Kidney epithelial cell (primary cell): Measurements from ENCODE around the gene MITF. TPM values are rescaled to one million over a fixed set of nuclear protein-coding genes. Genes with fewer than 3 reads are reported as not detected.

Experiments used
- DNase-seq: peaks from one replicate; pipeline ENCODE4 v3.0.0-alpha.2; 2010; ENCODE audit warnings: low read depth
- H3K27me3 ChIP-seq: 2 replicates; pipeline ENCODE4 v1.6.0; 2011; ENCODE audit warnings: low read length; ENCODE audit not compliant: control insufficient read depth, insufficient read depth
- H3K36me3 ChIP-seq: 2 replicates; pipeline ENCODE4 v1.5.1; 2011; ENCODE audit warnings: low read length; ENCODE audit not compliant: control insufficient read depth, insufficient read depth
- H3K4me3 ChIP-seq: 2 replicates; pipeline ENCODE4 v1.5.1; 2011; ENCODE audit warnings: low read depth, mild to moderate bottlenecking, control low read depth, low read length
- total RNA-seq: library from RNA; depleted of rRNA; stranded (reverse); fragments of >200 nt; gene quantifications from 2 replicates; pipeline ENCODE4 v1.2.3, GENCODE V29; 2015
- TF ChIP-seq, protein P1 (sequence below): IDR thresholded peaks from 2 replicates; pipeline ENCODE4 v1.5.1; 2011; ENCODE audit warnings: mild to moderate bottlenecking, moderate library complexity, low read length, control low read depth, inconsistent platforms; ENCODE audit not compliant: insufficient read depth, poor library complexity, severe bottlenecking

The MITF gene
- total RNA-seq, 1 donor from 2014 or later, result 5.8 TPM

- no peaks in the 10 kb centered on the region for H3K36me3 ChIP-seq
- H3K27me3 ChIP-seq, result no peaks in the 10 kb centered on the region
- no peak overlapping the region for H3K4me3 ChIP-seq
- TF ChIP-seq, protein P1, sequence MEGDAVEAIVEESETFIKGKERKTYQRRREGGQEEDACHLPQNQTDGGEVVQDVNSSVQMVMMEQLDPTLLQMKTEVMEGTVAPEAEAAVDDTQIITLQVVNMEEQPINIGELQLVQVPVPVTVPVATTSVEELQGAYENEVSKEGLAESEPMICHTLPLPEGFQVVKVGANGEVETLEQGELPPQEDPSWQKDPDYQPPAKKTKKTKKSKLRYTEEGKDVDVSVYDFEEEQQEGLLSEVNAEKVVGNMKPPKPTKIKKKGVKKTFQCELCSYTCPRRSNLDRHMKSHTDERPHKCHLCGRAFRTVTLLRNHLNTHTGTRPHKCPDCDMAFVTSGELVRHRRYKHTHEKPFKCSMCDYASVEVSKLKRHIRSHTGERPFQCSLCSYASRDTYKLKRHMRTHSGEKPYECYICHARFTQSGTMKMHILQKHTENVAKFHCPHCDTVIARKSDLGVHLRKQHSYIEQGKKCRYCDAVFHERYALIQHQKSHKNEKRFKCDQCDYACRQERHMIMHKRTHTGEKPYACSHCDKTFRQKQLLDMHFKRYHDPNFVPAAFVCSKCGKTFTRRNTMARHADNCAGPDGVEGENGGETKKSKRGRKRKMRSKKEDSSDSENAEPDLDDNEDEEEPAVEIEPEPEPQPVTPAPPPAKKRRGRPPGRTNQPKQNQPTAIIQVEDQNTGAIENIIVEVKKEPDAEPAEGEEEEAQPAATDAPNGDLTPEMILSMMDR, result no peak
- no peak for DNase-seq
Observed at GRCh38 chr3:69741032-69741767, 1.9 kb downstream of the MITF start.

DNA sequence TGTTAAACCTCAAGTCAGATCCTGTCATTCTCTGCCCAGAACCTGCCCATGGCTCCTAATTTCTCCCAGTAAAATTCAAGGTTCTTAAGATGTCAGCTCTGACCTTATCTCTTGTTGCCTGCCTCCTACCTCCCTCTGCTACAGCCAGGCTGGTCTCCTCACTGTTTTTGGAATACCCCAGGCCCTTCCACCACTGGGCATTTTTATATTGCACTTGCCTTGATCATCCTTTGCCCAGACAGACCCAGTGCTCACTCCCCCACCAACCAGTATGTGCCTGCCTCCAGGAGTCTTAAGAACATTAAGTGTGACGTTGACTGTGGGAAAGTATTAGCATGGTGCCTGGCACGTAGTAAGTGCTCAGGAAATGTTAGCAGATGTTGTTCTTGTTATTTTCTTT is 3.1 kb downstream of the MITF start:
- TF ChIP-seq, protein P1, result no peak
- no peaks in the 10 kb centered on the region for H3K27me3 ChIP-seq
- no peak for DNase-seq
- H3K4me3 ChIP-seq, result no peak overlapping the region
- no peaks in the 10 kb centered on the region for H3K36me3 ChIP-seq

DNA sequence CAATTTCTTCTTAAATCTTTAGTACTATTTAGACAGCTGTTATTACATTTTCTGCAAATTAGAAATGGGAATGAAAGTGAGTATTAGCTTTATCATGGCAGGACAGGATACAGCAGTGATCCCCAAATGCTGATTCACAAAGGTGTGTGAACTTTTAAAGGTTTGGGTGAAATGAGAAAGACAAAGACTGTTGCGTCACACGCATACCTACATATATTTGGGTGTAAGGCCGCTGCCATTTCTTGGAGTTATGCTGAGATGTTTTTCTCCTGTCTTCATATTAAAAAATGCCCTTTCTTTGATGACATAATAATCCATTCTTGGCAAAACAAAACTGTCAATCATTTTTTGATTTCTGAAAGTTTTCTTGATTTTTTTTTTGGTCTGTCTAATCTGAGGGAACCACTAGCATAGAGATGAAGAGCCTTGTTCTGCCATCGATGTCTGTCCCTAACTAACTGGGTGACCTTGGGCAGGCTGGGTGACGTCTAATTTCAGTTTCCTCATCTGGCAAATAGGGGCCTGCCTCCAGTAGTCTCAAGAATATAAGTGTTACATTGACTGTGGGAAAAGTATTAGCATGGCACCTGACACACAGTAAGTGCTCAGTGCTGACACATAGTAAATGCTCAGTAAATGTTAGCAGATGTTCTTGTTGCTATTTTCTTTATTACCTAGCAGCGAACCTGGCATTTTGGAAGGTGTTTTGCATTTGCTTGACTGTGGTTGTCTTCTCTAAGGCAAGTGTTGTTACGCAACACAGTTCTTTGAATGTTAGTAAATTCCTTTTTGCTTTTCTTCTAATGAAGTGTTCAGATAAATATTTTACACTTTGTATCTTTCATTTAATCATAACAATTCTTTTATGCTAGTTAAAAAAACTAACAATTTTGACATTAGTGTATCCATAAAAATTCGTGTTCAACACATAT is 5.0 kb downstream of the MITF start:
- Histone ChIP-seq H3K36me3 (no peaks in the 10 kb centered on the region), H3K27me3 (no peaks in the 10 kb centered on the region), H3K4me3 (no peak overlapping the region)
- TF ChIP-seq, protein P1, result no peak
- no peak for DNase-seq

DNA sequence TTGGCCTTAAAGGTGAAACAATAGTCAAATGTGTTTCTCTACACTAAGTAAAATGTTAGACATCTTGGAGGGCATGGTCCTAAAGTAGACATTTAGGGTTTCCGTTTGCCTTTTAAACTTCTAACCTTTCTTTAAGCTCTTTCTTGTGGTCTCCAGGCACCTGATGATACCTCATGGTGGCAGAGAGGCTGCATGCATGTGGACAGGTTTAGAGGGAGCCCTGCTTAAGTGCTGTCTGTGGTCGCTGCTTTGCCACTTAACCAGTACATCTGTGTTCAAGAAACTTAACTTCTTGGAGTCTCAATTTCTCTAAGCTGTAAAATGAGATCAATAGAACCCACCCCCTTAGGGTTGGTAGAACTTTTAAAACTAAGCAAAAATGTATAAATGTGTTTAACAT is 6.2 kb downstream of the MITF start:
- Histone ChIP-seq H3K4me3 (no peak overlapping the region), H3K27me3 (no peaks in the 10 kb centered on the region), H3K36me3 (no peaks in the 10 kb centered on the region)
- no peak for DNase-seq
- TF ChIP-seq, protein P1, result no peak

DNA sequence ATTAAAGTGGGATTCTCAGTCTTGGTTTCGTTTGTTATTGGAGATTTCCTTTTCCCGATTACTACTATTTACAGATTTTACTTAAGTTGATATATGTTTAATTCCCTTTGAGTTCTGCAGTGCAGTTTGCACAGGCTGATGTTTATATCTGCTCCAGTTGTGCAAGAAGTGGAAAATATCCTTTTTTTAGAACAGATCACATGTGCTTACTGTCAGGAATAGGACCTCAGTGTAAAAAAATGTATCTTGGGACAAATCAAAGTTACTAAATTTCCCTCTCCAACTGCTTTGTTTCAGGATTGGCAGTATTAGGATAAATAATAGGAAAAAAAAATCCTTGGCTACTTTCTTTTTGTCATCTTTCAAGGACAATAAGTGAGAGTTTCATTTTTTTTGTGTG is 6.9 kb downstream of the MITF start:
- H3K27me3 ChIP-seq, result no peaks in the 10 kb centered on the region
- no peaks in the 10 kb centered on the region for H3K36me3 ChIP-seq
- TF ChIP-seq, protein P1, result no peak
- H3K4me3 ChIP-seq, result no peak overlapping the region
- no peak for DNase-seq
